ENCODE results near the gene QRSL1.

DNA sequence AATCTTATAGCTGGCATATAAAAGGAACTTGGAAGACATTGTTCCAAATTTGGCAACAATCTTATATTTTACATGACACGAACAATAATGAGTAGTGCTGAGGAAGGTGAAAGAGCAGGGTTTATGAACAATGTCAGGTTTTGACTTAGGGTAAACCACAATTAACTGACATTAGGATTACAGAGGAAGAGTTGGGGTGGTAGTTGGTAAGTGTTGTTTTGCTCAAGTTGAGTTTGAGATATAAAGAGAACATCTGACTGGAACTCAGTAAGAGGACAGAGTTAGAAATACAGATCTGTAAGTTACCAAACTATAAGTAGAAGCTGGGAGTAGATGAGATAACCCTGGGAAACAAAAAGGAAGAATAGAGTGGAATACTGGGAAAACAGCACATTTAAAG lies 15.2 kb upstream of the QRSL1 start:
- TF ChIP-seq, protein P1, sequence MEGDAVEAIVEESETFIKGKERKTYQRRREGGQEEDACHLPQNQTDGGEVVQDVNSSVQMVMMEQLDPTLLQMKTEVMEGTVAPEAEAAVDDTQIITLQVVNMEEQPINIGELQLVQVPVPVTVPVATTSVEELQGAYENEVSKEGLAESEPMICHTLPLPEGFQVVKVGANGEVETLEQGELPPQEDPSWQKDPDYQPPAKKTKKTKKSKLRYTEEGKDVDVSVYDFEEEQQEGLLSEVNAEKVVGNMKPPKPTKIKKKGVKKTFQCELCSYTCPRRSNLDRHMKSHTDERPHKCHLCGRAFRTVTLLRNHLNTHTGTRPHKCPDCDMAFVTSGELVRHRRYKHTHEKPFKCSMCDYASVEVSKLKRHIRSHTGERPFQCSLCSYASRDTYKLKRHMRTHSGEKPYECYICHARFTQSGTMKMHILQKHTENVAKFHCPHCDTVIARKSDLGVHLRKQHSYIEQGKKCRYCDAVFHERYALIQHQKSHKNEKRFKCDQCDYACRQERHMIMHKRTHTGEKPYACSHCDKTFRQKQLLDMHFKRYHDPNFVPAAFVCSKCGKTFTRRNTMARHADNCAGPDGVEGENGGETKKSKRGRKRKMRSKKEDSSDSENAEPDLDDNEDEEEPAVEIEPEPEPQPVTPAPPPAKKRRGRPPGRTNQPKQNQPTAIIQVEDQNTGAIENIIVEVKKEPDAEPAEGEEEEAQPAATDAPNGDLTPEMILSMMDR (conservative IDR thresholded peaks at IDR 0.05 in 1 of 2, IDR thresholded peaks at IDR 0.05 in 1 of 2; ENCODE audit: low read depth in 1 of 2, low read length in 2 of 2): no peak
- TF ChIP-seq EZH2 (IDR thresholded peaks at IDR 0.05; ENCODE audit: low read length, missing control alignments): no peak
